ENCODE measurements around the gene PRR12.
A peak's percentile ranks its signal among the peaks of the same experiment; 100 is the strongest.
"Not testable (repeated sequence)": the region's sequence is repeated elsewhere in the genome, so short reads cannot be mapped to it uniquely, and the experiment has no call there.

PRR12 gene

GRCh38 chr19:49616945-49617344 is 26.0 kb downstream of the PRR12 start:
- no peak for DNase-seq (ENCODE audit: low read depth)

- not testable (repeated sequence) for DNase-seq (ENCODE audit: low read depth)
Observed at GRCh38 chr19:49617860-49618259, 26.9 kb downstream of the PRR12 start.

GRCh38 chr19:49624967-49625910 is 34.3 kb downstream of the PRR12 start:
- no peak for DNase-seq (ENCODE audit: low read depth)

- no peak for DNase-seq (ENCODE audit: low read depth)
Observed at GRCh38 chr19:49626226-49626625, 35.2 kb downstream of the PRR12 start.

- no peak for DNase-seq (ENCODE audit: low read depth)
Observed at GRCh38 chr19:49629659-49630058, 38.7 kb downstream of the PRR12 start.

GRCh38 chr19:49631014-49631588 is 40.1 kb downstream of the PRR12 start:
- no peak for DNase-seq (ENCODE audit: low read depth)

- DNase-seq (ENCODE audit: low read depth): no peak
Observed at GRCh38 chr19:49631610-49632192, 40.7 kb downstream of the PRR12 start.

- DNase-seq (ENCODE audit: low read depth): no peak
Observed at GRCh38 chr19:49632576-49632975, 41.6 kb downstream of the PRR12 start.

GRCh38 chr19:49633273-49633672 is 42.3 kb downstream of the PRR12 start:
- not testable (repeated sequence) for DNase-seq (ENCODE audit: low read depth)

GRCh38 chr19:49635530-49636232 is 44.7 kb downstream of the PRR12 start:
- no peak for DNase-seq (ENCODE audit: low read depth)

GRCh38 chr19:49636233-49636932 is 45.4 kb downstream of the PRR12 start:
- no peak for DNase-seq (ENCODE audit: low read depth)

- peak; percentile 64 for DNase-seq (ENCODE audit: low read depth)
Observed at GRCh38 chr19:49637821-49638738, 47.1 kb downstream of the PRR12 start.

- no peak for DNase-seq (ENCODE audit: low read depth)
Observed at GRCh38 chr19:49639401-49640112, 48.6 kb downstream of the PRR12 start.

- peak; percentile 100 for DNase-seq (ENCODE audit: low read depth)
Observed at GRCh38 chr19:49640113-49640898, 49.3 kb downstream of the PRR12 start, which contains the start of gene RRAS. RRAS (minus strand) TSS chr19:49640143; CDS start chr19:49640098, 45 bp downstream.

GRCh38 chr19:49641688-49642491 is 50.9 kb downstream of the PRR12 start, which contains the start of gene SCAF1:
SCAF1 (plus strand) TSS chr19:49642209; CDS start chr19:49645027, 2,818 bp downstream.
- peak; percentile 98 for DNase-seq (ENCODE audit: low read depth)

GRCh38 chr19:49642492-49643035 is 51.6 kb downstream of the PRR12 start:
- no peak for DNase-seq (ENCODE audit: low read depth)

- DNase-seq (ENCODE audit: low read depth): no peak
Observed at GRCh38 chr19:49643466-49643865, 52.5 kb downstream of the PRR12 start.

- no peak for DNase-seq (ENCODE audit: low read depth)
Observed at GRCh38 chr19:49645592-49645991, 54.6 kb downstream of the PRR12 start.

All from HS-27A (cell line).